WTC11 (cell line): ENCODE measurements around the gene TP63.

Experiments used
- ATF2 ChIP-seq: sonication (generic); formaldehyde crosslinking; IDR thresholded peaks from 2 replicates; pipeline ENCODE4 v1.8.1; 2022; ENCODE audit warnings: low read depth, missing genetic modification reagents, borderline replicate concordance
- CREB1 ChIP-seq: sonication (generic); formaldehyde crosslinking; IDR thresholded peaks from 2 replicates; pipeline ENCODE4 v1.8.0; 2023; ENCODE audit warnings: mild to moderate bottlenecking, missing genetic modification reagents
- CTCF ChIP-seq: fragments of 200-600 bp; IDR thresholded peaks from 2 replicates; pipeline ENCODE4 v1.8.0; 2022; ENCODE audit warnings: antibody characterized with exemption
- ETV6 ChIP-seq: sonication (generic); formaldehyde crosslinking; IDR thresholded peaks from 2 replicates; pipeline ENCODE4 v1.8.1; 2022; ENCODE audit warnings: mild to moderate bottlenecking, missing genetic modification reagents
- FOXK1 ChIP-seq: sonication (generic); formaldehyde crosslinking; IDR thresholded peaks from 2 replicates; pipeline ENCODE4 v1.8.0; 2022; ENCODE audit warnings: mild to moderate bottlenecking, moderate library complexity, missing genetic modification reagents
- IRF2 ChIP-seq: sonication (generic); formaldehyde crosslinking; IDR thresholded peaks from 2 replicates; pipeline ENCODE4 v1.8.0; 2022; ENCODE audit warnings: low read depth, missing genetic modification reagents, borderline replicate concordance
- MAX ChIP-seq: sonication (generic); formaldehyde crosslinking; IDR thresholded peaks from 2 replicates; pipeline ENCODE4 v1.8.0; 2022; ENCODE audit warnings: mild to moderate bottlenecking, missing genetic modification reagents
- NR3C1 ChIP-seq: sonication (generic); formaldehyde crosslinking; conservative IDR thresholded peaks from 2 replicates; pipeline ENCODE4 v1.8.1; 2023; ENCODE audit warnings: low read depth, mild to moderate bottlenecking, missing genetic modification reagents
- TCF7 ChIP-seq: sonication (generic); formaldehyde crosslinking; IDR thresholded peaks from 2 replicates; pipeline ENCODE4 v1.8.0; 2022; ENCODE audit warnings: mild to moderate bottlenecking, low read depth, missing genetic modification reagents, moderate library complexity
- ZBTB21 ChIP-seq: sonication (generic); formaldehyde crosslinking; IDR thresholded peaks from 2 replicates; pipeline ENCODE4 v1.8.1; 2023; ENCODE audit warnings: mild to moderate bottlenecking, missing genetic modification reagents, borderline replicate concordance
- ZNF263 ChIP-seq: sonication (generic); formaldehyde crosslinking; IDR thresholded peaks from 2 replicates; pipeline ENCODE4 v1.8.1; 2022; ENCODE audit warnings: low read depth, mild to moderate bottlenecking, moderate library complexity, missing genetic modification reagents
- ZNF317 ChIP-seq: sonication (generic); formaldehyde crosslinking; IDR thresholded peaks from 2 replicates; pipeline ENCODE4 v1.8.1; 2023; ENCODE audit warnings: low read depth, mild to moderate bottlenecking, moderate library complexity, missing genetic modification reagents, borderline replicate concordance
- ZNF512 ChIP-seq: sonication (generic); formaldehyde crosslinking; IDR thresholded peaks from 2 replicates; pipeline ENCODE4 v1.8.1; 2022; ENCODE audit warnings: missing genetic modification reagents, borderline replicate concordance

- TF ChIP-seq FOXK1 (CRISPR knock-in tag), result no peak
- TF ChIP-seq CREB1, result no peak
- TF ChIP-seq ZBTB21, result no peak
- no peak for TF ChIP-seq CTCF
- TF ChIP-seq IRF2 (CRISPR knock-in tag), result no peak
- no peak for TF ChIP-seq ZNF317 (CRISPR knock-in tag)
- no peak for TF ChIP-seq ETV6
- no peak for TF ChIP-seq TCF7 (CRISPR knock-in tag)
- TF ChIP-seq ZNF512, result no peak
- TF ChIP-seq MAX (CRISPR knock-in tag), result no peak
- no peak for TF ChIP-seq NR3C1 (CRISPR knock-in tag)
- TF ChIP-seq ATF2 (CRISPR knock-in tag), result no peak
- TF ChIP-seq ZNF263 (CRISPR knock-in tag), result no peak
Observed at GRCh38 chr3:189641776-189642175, 10.6 kb downstream of the TP63 start.
